K562 (cell line): ENCODE measurements around the gene SCN4A. TPM values are rescaled to one million over a fixed set of nuclear protein-coding genes. Genes with fewer than 3 reads are reported as not detected.
A peak's percentile ranks its signal among the peaks of the same experiment; 100 is the strongest.

ENCODE experiments used
- CEBPB ChIP-seq: fragments of 450-650 bp; IDR thresholded peaks from 2 replicates; pipeline ENCODE4 v1.6.1; 2016; ENCODE audit warnings: missing genetic modification characterization, missing compliant biosample characterization
- CREB1 ChIP-seq, 2 experiments: sonication (generic) in 1 of 2; formaldehyde crosslinking in 1 of 2; IDR thresholded peaks; 2 replicates each; pipeline versions ENCODE4 v1.6.1 to v1.8.0; 2012 to 2022; ENCODE audit warnings: inconsistent platforms in 1 of 2, mild to moderate bottlenecking in 1 of 2, missing genetic modification reagents in 1 of 2, moderate library complexity in 1 of 2
- ELF4 ChIP-seq: fragments of 450-650 bp; formaldehyde crosslinking; IDR thresholded peaks from 2 replicates; pipeline ENCODE4 v1.4.0; 2022; ENCODE audit warnings: missing genetic modification characterization
- HMG20B ChIP-seq: fragments of 250-450 bp; sonication (Bioruptor Pico); IDR thresholded peaks from 2 replicates; pipeline ENCODE4 v1.5.0; 2021; ENCODE audit warnings: mild to moderate bottlenecking
- NRF1 ChIP-seq, 2 experiments: fragments of 450-650 bp; IDR thresholded peaks in 1 of 2; conservative IDR thresholded peaks in 1 of 2; 2 replicates each; pipeline ENCODE4 v1.6.1; 2014; ENCODE audit warnings: mild to moderate bottlenecking in 2 of 2
- RBFOX2 ChIP-seq: fragments of 200-400 bp; formaldehyde crosslinking; IDR thresholded peaks from 2 replicates; pipeline ENCODE4 v1.6.1; 2017; ENCODE audit warnings: low read depth, mild to moderate bottlenecking, low read length, moderate library complexity
- ZBTB7A ChIP-seq: IDR thresholded peaks from 2 replicates; pipeline ENCODE4 v1.6.1; 2011; ENCODE audit warnings: low read depth, mild to moderate bottlenecking, low read length, moderate library complexity, borderline replicate concordance; ENCODE audit not compliant: control insufficient read depth
- ZNF24 ChIP-seq: fragments of 450-650 bp; IDR thresholded peaks from 2 replicates; pipeline ENCODE4 v1.6.1; 2016
- polyA plus RNA-seq, 8 experiments: library from polyadenylated mRNA; depleted of rRNA in 4 of 8; stranded (reverse) in 5 of 8; unstranded in 3 of 8; fragments of >200 nt; fragmentation: Nextera tagmentation in 2 of 8; fragmentation: Illumina TruSeq in 1 of 8; extraction: Ambion mirVana in 2 of 8; extraction: Trizol in 1 of 8; gene quantifications; 2 replicates each; pipeline versions ENCODE4 v1.2.1 to v1.2.3, GENCODE V29; 2011 to 2014; ENCODE audit warnings: inconsistent platforms in 1 of 8, missing spikeins in 1 of 8
- total RNA-seq, 7 experiments: library from RNA; depleted of rRNA in 6 of 7; stranded (reverse); fragments of >200 nt in 6 of 7; fragmentation: Illumina TruSeq in 2 of 7; extraction: Trizol in 2 of 7; gene quantifications; 2 replicates each; pipeline versions ENCODE4 v1.2.1 to v1.2.3, GENCODE V29; 2011 to 2021; ENCODE audit warnings: low replicate concordance in 1 of 7
- TF ChIP-seq, protein P1 (sequence below), 2 experiments: IDR thresholded peaks; 2 replicates each; pipeline ENCODE4 v1.6.1; 2012; ENCODE audit warnings: improper control_type of control experiment in 2 of 2, low read depth in 2 of 2, low read length in 2 of 2, borderline replicate concordance in 1 of 2
- TF ChIP-seq, protein P2 (sequence below): fragments of 450-650 bp; IDR thresholded peaks from 2 replicates; pipeline ENCODE4 v1.6.1; 2018; ENCODE audit not compliant: partially characterized antibody
- TF ChIP-seq, protein P3 (sequence below): fragments of 450-650 bp; formaldehyde crosslinking; IDR thresholded peaks from 2 replicates; pipeline ENCODE4 v1.4.0; 2022; ENCODE audit warnings: mild to moderate bottlenecking, moderate library complexity
- TF ChIP-seq, protein P4 (sequence below): sonication (generic); formaldehyde crosslinking; IDR thresholded peaks from 2 replicates; pipeline ENCODE4 v1.8.0; 2022; ENCODE audit warnings: missing genetic modification reagents, mild to moderate bottlenecking, moderate library complexity, borderline replicate concordance
- TF ChIP-seq, protein P5 (sequence below): fragments of 250-450 bp; sonication (Bioruptor Pico); IDR thresholded peaks from 2 replicates; pipeline ENCODE4 v1.4.0; 2020; ENCODE audit warnings: borderline replicate concordance
- TF ChIP-seq, protein P6 (sequence below): fragments of 450-650 bp; IDR thresholded peaks from 2 replicates; pipeline ENCODE4 v1.6.1; 2016; ENCODE audit warnings: missing biosample characterization, missing genetic modification characterization

Gene SCN4A
- total and polyA plus RNA-seq, 9 of the 15 experiments (the other 6 are each of a cell fraction or from before 2014, with no cell fraction given), result 0.29 to 2.6 (median 1.4) TPM

DNA sequence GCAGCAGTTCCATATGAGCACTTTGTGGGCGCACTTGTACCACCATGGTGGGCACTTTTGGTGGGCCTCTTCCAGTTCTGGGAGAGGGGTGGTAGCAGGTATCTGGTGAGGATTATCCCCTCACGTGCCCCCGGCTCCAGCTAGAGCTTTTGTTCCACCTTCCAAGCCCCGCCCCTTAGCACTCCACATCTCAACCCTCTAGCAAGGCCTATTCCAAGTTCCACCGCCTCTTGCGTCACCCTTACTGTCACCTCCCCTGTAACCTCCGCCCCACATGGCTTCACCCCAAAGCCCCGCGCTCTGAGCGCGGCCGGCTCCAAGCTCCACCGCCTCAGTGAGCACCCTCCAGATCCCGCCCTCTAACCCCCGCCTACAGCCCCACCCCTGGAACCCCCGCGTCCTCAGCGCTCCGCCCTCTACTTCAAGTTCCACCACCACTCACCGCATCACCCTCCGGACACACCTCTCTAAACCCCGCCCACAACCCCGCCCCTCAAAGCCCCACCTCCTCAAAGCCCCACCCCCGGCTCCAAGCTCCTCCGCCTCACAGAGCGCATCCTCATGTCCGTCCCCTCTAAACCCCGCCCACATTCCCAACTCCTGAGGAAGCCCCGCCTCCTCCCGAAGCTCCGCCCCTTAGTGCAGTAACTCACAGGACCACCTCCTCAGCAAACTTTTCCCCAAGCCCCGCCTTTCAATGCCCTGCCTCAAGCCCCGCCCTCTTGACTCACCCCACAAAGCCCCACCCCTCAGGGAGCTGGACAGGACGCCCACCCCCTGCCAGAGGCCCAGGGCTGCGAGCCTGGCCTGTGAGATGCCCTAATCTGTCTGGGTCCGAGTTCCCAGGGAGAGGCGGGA is 11.1 kb downstream of the SCN4A start (continued):
- TF ChIP-seq, protein P1, sequence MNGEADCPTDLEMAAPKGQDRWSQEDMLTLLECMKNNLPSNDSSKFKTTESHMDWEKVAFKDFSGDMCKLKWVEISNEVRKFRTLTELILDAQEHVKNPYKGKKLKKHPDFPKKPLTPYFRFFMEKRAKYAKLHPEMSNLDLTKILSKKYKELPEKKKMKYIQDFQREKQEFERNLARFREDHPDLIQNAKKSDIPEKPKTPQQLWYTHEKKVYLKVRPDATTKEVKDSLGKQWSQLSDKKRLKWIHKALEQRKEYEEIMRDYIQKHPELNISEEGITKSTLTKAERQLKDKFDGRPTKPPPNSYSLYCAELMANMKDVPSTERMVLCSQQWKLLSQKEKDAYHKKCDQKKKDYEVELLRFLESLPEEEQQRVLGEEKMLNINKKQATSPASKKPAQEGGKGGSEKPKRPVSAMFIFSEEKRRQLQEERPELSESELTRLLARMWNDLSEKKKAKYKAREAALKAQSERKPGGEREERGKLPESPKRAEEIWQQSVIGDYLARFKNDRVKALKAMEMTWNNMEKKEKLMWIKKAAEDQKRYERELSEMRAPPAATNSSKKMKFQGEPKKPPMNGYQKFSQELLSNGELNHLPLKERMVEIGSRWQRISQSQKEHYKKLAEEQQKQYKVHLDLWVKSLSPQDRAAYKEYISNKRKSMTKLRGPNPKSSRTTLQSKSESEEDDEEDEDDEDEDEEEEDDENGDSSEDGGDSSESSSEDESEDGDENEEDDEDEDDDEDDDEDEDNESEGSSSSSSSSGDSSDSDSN (IDR thresholded peaks at IDR 0.05; ENCODE audit: borderline replicate concordance in 1 of 2, low read depth in 2 of 2, low read length in 2 of 2), result 0 out of 4 replicates have a peak, but pooled peaks have one; percentile 43 to 51
- TF ChIP-seq ZNF24 (no peak), ZBTB7A (peak; percentile 77; the same call in 1 of the 2 replicates), CEBPB (tag) (peak; percentile 82), NRF1 (conservative IDR thresholded peaks at IDR 0.05 in 1 of 2, IDR thresholded peaks at IDR 0.05 in 1 of 2) (peak; percentile 77 to 81), HMG20B (CRISPR knock-in tag) (no peak), ELF4 (no peak), CREB1 (IDR thresholded peaks at IDR 0.05) (0 out of 2 replicates have a peak, but pooled peaks have one; percentile 29), CREB1 (CRISPR knock-in tag; IDR thresholded peaks at IDR 0.05) (no peak), RBFOX2 (peak; percentile 50)
- TF ChIP-seq, protein P2, sequence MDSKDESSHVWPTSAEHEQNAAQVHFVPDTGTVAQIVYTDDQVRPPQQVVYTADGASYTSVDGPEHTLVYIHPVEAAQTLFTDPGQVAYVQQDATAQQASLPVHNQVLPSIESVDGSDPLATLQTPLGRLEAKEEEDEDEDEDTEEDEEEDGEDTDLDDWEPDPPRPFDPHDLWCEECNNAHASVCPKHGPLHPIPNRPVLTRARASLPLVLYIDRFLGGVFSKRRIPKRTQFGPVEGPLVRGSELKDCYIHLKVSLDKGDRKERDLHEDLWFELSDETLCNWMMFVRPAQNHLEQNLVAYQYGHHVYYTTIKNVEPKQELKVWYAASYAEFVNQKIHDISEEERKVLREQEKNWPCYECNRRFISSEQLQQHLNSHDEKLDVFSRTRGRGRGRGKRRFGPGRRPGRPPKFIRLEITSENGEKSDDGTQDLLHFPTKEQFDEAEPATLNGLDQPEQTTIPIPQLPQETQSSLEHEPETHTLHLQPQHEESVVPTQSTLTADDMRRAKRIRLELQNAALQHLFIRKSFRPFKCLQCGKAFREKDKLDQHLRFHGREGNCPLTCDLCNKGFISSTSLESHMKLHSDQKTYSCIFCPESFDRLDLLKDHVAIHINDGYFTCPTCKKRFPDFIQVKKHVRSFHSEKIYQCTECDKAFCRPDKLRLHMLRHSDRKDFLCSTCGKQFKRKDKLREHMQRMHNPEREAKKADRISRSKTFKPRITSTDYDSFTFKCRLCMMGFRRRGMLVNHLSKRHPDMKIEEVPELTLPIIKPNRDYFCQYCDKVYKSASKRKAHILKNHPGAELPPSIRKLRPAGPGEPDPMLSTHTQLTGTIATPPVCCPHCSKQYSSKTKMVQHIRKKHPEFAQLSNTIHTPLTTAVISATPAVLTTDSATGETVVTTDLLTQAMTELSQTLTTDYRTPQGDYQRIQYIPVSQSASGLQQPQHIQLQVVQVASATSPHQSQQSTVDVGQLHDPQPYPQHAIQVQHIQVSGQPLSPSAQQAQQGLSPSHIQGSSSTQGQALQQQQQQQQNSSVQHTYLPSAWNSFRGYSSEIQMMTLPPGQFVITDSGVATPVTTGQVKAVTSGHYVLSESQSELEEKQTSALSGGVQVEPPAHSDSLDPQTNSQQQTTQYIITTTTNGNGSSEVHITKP, result peak; percentile 90
- TF ChIP-seq, protein P3, sequence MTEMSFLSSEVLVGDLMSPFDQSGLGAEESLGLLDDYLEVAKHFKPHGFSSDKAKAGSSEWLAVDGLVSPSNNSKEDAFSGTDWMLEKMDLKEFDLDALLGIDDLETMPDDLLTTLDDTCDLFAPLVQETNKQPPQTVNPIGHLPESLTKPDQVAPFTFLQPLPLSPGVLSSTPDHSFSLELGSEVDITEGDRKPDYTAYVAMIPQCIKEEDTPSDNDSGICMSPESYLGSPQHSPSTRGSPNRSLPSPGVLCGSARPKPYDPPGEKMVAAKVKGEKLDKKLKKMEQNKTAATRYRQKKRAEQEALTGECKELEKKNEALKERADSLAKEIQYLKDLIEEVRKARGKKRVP (CRISPR knock-in tag), result 0 out of 2 replicates have a peak, but pooled peaks have one; percentile 63
- TF ChIP-seq, protein P4, sequence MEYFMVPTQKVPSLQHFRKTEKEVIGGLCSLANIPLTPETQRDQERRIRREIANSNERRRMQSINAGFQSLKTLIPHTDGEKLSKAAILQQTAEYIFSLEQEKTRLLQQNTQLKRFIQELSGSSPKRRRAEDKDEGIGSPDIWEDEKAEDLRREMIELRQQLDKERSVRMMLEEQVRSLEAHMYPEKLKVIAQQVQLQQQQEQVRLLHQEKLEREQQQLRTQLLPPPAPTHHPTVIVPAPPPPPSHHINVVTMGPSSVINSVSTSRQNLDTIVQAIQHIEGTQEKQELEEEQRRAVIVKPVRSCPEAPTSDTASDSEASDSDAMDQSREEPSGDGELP, result peak; percentile 11; the same call in 1 of the 2 replicates
- TF ChIP-seq, protein P5, sequence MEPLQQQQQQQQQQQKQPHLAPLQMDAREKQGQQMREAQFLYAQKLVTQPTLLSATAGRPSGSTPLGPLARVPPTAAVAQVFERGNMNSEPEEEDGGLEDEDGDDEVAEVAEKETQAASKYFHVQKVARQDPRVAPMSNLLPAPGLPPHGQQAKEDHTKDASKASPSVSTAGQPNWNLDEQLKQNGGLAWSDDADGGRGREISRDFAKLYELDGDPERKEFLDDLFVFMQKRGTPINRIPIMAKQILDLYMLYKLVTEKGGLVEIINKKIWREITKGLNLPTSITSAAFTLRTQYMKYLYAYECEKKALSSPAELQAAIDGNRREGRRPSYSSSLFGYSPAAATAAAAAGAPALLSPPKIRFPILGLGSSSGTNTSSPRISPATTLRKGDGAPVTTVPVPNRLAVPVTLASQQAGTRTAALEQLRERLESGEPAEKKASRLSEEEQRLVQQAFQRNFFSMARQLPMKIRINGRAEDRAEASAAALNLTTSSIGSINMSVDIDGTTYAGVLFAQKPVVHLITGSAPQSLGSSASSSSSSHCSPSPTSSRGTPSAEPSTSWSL, result no peak
- TF ChIP-seq, protein P6, sequence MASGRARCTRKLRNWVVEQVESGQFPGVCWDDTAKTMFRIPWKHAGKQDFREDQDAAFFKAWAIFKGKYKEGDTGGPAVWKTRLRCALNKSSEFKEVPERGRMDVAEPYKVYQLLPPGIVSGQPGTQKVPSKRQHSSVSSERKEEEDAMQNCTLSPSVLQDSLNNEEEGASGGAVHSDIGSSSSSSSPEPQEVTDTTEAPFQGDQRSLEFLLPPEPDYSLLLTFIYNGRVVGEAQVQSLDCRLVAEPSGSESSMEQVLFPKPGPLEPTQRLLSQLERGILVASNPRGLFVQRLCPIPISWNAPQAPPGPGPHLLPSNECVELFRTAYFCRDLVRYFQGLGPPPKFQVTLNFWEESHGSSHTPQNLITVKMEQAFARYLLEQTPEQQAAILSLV (tag), result 0 out of 2 replicates have a peak, but pooled peaks have one; percentile 45
